Smooth muscle cell (in vitro differentiated cells): Measurements from ENCODE around the gene AGAP2. TPM values are rescaled to one million over a fixed set of nuclear protein-coding genes. Genes with fewer than 3 reads are reported as not detected.

Experiments used
- DNase-seq: peaks from one replicate; lab custom pipeline; 2025; ENCODE audit not compliant: unreplicated experiment; lab: John Stamatoyannopoulos, UW
- H2AFZ ChIP-seq: fragments of 200-600 bp; sonication (generic); 2 replicates; pipeline ENCODE4 v1.6.0; 2016; ENCODE audit warnings: antibody characterized with exemption, low read depth, mild to moderate bottlenecking
- H3F3A ChIP-seq: fragments of 200-600 bp; sonication (generic); 2 replicates; pipeline ENCODE4 v1.6.0; 2017; ENCODE audit warnings: antibody characterized with exemption, low read depth
- H3K27ac ChIP-seq: fragments of 200-600 bp; sonication (generic); 2 replicates; pipeline ENCODE4 v1.5.1; 2016; ENCODE audit warnings: low read depth, mild to moderate bottlenecking
- H3K27me3 ChIP-seq: fragments of 200-600 bp; sonication (generic); 2 replicates; pipeline ENCODE4 v1.6.1; 2016; ENCODE audit warnings: low read depth, mild to moderate bottlenecking
- H3K36me3 ChIP-seq: fragments of 200-600 bp; sonication (generic); 2 replicates; pipeline ENCODE4 v1.5.1; 2016; ENCODE audit warnings: low read depth
- H3K4me1 ChIP-seq: fragments of 200-600 bp; sonication (generic); 2 replicates; pipeline ENCODE4 v1.5.1; 2016; ENCODE audit warnings: low read depth
- H3K4me2 ChIP-seq: fragments of 200-600 bp; sonication (generic); 2 replicates; pipeline ENCODE4 v1.6.0; 2016; ENCODE audit warnings: mild to moderate bottlenecking
- H3K4me3 ChIP-seq: fragments of 200-600 bp; sonication (generic); 2 replicates; pipeline ENCODE4 v1.5.1; 2016; ENCODE audit warnings: mild to moderate bottlenecking
- H3K79me2 ChIP-seq: fragments of 200-600 bp; sonication (generic); 2 replicates; pipeline ENCODE4 v1.6.0; 2016; ENCODE audit warnings: low read depth, mild to moderate bottlenecking
- H3K9ac ChIP-seq: fragments of 200-600 bp; sonication (generic); 2 replicates; pipeline ENCODE4 v1.6.0; 2016; ENCODE audit warnings: low read depth
- H3K9me3 ChIP-seq: fragments of 200-600 bp; sonication (generic); replicated peaks from 2 replicates; pipeline ENCODE4 v1.5.1; 2016; ENCODE audit warnings: low read depth
- H4K20me1 ChIP-seq: fragments of 200-600 bp; sonication (generic); 2 replicates; pipeline ENCODE4 v1.6.0; 2016; ENCODE audit warnings: low read depth
- CTCF ChIP-seq: fragments of 200-600 bp; sonication (generic); IDR thresholded peaks from 2 replicates; pipeline ENCODE4 v1.5.1; 2017; ENCODE audit warnings: borderline replicate concordance, mild to moderate bottlenecking, antibody characterized with exemption; ENCODE audit not compliant: insufficient read depth, poor library complexity, severe bottlenecking
- WGBS: methylation state at CpG from one replicate; pipeline ENCODE4 v1.1.7; 2016; ENCODE audit warnings: low lambda C conversion rate; 5-methylcytosine and 5-hydroxymethylcytosine counted together
- polyA plus RNA-seq: library from polyadenylated mRNA; unstranded; fragments of >200 nt; fragmentation: Nextera tagmentation; extraction: Ambion mirVana; gene quantifications from 2 replicates; pipeline ENCODE4 v1.2.1, GENCODE V29; 2016
- total RNA-seq: library from RNA; depleted of rRNA; stranded (reverse); fragments of >200 nt; gene quantifications from 2 replicates; pipeline ENCODE4 v1.2.3, GENCODE V29; 2014

The AGAP2 gene
- total and polyA plus RNA-seq, 2 experiments from 2014 or later: not detected

GRCh38 chr12:57741413-57741789 lies 2.9 kb upstream of the AGAP2 start:
- no peak overlapping the region for H3K4me2 ChIP-seq
- H3K9ac ChIP-seq: no peak overlapping the region
- H3K27me3 ChIP-seq: peaks cover 68% of the 10 kb centered on the region
- no peaks in the 10 kb centered on the region for H3K36me3 ChIP-seq
- TF ChIP-seq CTCF: no peak
- H3F3A ChIP-seq: peaks cover 12% of the 10 kb centered on the region
- no peak overlapping the region for H2AFZ ChIP-seq
- no peak overlapping the region for H3K27ac ChIP-seq
- H3K9me3 ChIP-seq: no peaks in the 10 kb centered on the region
- no peak overlapping the region for H3K4me3 ChIP-seq
- no peaks in the 10 kb centered on the region for H3K79me2 ChIP-seq
- H3K4me1 ChIP-seq: peaks cover 20% of the 10 kb centered on the region
- WGBS: 92% methylated on average over 1 of the region's 1 CpG
- H4K20me1 ChIP-seq: no peaks in the 10 kb centered on the region
- DNase-seq: no peak

- WGBS: 75% methylated on average over 5 of the region's 5 CpGs
- peaks cover 74% of the 10 kb centered on the region for H3K27me3 ChIP-seq
Measured at GRCh38 chr12:57740656-57741412, 2.3 kb upstream of the AGAP2 start.

GRCh38 chr12:57739914-57740538 lies 1.5 kb upstream of the AGAP2 start:
- Histone ChIP-seq H3K27me3 (peaks cover 82% of the 10 kb centered on the region), H3K36me3 (no peaks in the 10 kb centered on the region), H3F3A (no peaks in the 10 kb centered on the region), H3K9ac (no peak overlapping the region), H3K79me2 (no peaks in the 10 kb centered on the region), H3K9me3 (no peaks in the 10 kb centered on the region), H4K20me1 (no peaks in the 10 kb centered on the region), H3K4me1 (peaks cover 17% of the 10 kb centered on the region), H3K4me2 (no peak overlapping the region), H3K27ac (no peak overlapping the region), H3K4me3 (no peak overlapping the region), H2AFZ (no peak overlapping the region)
- WGBS: 34% methylated on average over 10 of the region's 10 CpGs
- no peak for DNase-seq
- TF ChIP-seq CTCF: no peak

More at GRCh38 chr12:57740656-57741412, 2.3 kb upstream of the AGAP2 start:
- Histone ChIP-seq H3K79me2 (no peaks in the 10 kb centered on the region), H3K4me2 (no peak overlapping the region), H3K9ac (no peak overlapping the region), H3K4me3 (no peak overlapping the region), H2AFZ (no peak overlapping the region), H3K27ac (no peak overlapping the region), H3K9me3 (no peaks in the 10 kb centered on the region), H3K4me1 (peaks cover 16% of the 10 kb centered on the region), H4K20me1 (no peaks in the 10 kb centered on the region), H3K36me3 (no peaks in the 10 kb centered on the region), H3F3A (peaks cover 6% of the 10 kb centered on the region)
- no peak for DNase-seq
- TF ChIP-seq CTCF: no peak
